Activated CD4-positive, alpha-beta T cell treated with anti-CD3 and anti-CD28 coated beads for 24 hours (primary cell): ENCODE data around the gene CDH4.
"Not testable (repeated sequence)": the region's sequence is repeated elsewhere in the genome, so short reads cannot be mapped to it uniquely, and the experiment has no call there.

ENCODE experiments used
- DNase-seq, 2 donors: peaks; one replicate each; pipeline ENCODE4 v3.0.0-alpha.2; 2020; ENCODE audit warnings: low read depth in 2 of 2

Gene CDH4

DNA sequence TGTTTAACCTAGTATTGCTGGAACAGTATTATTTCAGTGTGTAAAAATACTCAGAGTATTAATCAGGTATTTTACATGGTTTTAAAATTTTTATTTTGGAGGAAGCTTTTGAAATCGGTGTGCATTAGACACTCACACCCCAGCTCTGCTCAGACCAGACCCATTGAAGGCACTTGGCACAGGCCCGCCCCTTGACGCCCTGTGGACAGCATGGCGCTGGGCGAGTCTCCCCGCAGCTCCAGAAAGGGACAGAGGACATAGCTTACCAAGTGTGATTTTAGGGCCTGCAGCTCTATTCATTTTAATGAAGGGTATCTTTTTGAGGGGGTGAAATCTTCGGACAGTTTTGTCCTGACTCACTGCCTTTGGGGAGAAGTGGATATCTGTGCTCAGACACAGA lies 164.5 kb downstream of the CDH4 start:
- DNase-seq: no peak

DNA sequence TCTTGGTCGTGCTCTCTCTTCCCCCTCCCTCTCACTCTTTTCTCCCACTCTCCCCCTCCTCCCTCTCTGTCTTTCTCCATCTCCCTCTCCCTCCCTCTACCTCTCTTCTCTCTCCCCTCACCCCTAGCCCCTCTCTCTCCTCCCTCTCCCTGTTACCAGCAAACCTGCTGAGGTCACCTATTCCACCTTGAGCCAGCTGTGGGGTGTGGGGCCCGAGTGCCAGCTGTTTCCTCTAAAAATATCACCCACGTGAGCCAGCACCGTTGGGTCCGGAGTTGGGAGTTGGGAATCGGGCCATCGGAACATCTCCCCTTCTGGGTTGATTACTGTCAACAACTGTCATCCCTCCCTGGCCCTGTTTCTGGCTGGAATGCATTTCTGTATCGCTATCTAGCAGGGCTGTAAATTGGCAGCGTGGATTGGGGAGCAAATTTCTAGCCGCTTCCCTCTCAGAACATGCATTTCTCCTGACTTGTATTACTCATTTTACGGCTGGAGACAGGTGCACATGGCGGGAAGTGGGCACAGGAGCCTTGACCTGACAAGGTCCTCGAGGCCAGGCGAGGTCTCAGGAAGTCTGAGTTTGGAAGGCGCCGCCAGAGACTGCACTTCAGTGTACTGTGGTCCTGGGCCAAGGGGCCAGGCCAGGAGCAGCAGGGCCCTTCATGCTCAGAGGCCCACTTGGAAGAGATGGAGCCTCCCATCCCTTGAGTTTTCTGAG lies 165.3 kb downstream of the CDH4 start:
- DNase-seq: no peak

GRCh38 chr20:61419010-61419409 lies 166.9 kb downstream of the CDH4 start:
- DNase-seq: no peak

- DNase-seq: no peak
These were observed 167.4 kb downstream of the CDH4 start for GRCh38 chr20:61419501-61419900.

DNA sequence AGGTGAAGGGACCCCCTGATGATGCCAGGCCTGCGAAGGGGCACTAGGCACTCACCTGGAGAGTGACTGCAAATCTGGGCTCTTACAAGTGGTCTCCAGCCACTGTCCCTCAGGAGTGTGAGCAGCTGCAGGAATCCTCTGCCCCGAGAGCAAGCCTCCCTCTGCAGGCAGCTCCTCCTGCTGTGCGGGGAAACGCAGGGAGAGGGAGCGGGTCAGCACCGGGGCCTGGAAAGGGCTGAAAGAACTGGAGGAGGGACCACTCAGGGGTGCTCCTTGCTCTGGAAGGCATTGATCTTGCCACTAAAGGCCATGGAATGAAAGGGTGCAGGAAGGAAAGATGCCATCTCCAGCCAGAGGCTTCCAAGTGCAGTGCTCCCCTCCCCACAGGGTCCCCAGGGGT lies 168.0 kb downstream of the CDH4 start:
- no peak for DNase-seq

- DNase-seq: no peak
These were observed 168.7 kb downstream of the CDH4 start for GRCh38 chr20:61420781-61421180.

GRCh38 chr20:61422636-61423425 lies 170.8 kb downstream of the CDH4 start:
- no peak for DNase-seq

DNA sequence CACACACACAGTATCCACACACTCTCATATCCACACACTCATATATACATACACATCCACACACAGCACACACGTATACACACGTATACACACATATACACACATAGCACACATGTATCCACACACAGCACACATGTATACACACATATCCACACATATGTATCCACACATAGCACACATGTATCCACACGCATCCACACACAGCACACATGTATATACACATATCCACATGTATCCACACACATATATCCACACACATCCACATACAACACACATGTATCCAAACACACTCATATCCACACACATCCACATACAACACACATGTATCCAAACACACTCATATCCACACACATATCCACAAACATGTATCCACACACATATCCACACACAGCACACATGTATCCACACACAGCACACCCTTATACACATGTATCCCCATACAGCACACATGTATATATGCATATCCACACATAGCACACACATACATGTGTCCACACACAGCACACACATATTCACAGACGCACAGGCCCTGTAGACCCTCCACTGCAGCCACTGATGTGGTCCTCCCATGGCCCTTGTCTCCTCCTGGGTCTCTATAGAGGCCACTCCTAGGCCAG lies 172.1 kb downstream of the CDH4 start:
- no peak for DNase-seq

DNA sequence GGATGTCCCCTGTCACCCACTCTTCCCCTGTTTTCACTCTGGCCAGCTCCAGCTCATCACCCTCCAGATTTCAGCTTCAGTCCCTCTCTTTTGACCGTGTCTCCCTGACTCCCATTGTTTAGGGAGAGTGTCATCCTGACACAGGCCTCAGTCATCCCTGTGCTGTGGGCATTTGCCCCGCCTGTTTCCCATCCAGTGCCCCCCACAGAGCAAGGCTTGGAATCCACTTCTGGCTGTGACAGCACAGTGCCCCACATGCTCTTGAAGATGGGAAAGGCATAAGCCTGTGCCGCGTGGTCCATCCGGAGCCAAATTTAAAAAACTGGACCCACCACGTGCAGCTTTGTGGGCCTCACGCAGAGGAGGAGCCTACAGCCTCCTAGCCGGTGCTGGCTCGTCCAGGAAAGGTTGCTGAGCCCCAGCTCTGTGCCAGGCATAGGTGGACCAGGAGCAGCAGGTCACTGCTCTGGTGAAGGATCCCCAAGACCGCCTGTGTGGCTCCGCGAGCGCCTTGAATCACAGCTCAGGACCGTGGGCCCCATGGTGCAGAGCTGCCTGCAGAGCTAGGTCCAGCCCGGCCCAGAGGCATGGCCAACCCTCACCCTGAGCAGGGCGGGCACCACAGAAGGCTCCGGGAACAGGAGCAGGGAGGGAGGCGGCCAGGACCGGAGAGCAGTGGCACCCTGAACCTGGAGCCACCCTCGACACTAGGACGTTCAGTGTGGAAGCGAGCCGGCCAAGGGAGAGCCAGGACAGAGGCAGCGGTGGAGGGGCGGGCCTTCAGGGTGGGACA lies 172.8 kb downstream of the CDH4 start:
- DNase-seq: no peak

DNA sequence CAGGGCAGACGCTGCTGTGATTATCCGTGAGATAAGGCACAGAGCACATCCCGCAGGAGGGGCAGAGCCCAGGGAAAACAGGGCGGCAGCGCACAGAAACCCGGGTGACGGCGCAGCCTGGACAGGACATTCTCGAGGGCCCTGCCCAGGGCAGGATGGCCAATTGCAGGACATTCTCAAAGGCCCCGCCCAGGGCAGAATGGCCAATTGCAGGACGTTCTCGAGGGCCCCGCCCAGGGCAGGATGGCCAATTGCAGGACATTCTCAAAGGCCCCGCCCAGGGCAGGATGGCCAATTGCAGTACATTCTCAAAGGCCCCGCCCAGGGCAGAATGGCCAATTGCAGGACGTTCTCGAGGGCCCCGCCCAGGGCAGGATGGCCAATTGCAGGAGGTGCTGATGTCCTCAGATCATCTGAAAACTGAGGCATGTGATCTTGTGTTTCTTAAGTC lies 173.5 kb downstream of the CDH4 start:
- not testable (repeated sequence) for DNase-seq

DNA sequence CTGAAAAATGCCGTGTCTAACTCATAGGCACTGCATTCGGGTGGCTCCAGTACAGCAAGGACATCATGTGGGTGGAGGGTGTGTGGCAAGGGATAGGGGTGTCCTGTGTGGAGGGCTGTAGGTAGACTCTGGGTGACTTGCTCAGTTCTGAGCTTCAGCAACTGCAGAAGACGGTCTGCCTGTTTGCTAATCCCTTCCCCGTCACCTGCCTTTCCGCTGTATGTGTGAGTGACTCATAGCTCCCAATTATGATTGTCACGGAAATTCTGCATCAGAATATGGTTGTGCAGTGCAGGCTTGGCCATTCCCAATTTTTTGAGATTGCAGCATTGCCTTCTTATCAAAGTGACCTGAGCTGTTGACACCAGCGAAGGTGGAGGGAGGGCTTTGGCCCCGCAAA lies 174.3 kb downstream of the CDH4 start:
- DNase-seq: no peak

DNA sequence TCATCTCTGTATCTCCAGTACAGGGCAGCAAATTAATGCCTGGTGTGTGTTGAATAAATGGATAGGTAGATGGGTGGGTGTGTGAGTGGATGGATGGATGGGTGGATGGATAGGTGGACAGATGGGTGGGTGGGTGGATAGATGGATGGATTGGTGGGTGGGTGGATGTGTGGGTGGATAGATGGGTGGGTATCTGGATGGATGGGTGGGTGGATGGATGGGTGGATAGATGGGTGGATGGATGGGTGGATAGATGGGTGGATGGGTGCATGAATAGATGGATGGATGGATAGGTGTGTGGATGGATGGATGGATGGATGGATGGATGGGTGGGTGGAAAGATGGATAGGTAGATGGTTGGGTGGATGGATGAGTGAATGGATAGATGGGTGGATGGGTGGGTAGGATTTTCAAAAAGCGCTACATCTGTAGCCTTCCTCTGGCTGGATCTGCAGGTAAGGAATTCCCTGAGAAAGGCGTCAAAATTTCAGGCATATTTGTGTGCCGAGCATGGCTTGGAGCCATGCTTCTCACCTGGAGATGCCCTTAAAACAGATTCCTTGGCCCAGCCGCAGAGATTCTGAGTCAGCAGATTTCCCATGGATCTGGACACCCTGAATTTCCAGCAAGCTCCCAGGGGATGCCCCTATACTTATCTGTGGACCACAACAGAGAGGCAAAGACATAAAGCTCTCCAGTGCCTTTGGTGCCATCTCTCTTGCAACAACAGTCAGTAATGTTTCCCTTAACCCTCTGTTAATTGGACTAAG lies 177.6 kb downstream of the CDH4 start:
- no peak for DNase-seq

GRCh38 chr20:61430228-61430624 lies 178.2 kb downstream of the CDH4 start:
- no peak for DNase-seq

GRCh38 chr20:61433176-61433575 lies 181.1 kb downstream of the CDH4 start:
- no peak for DNase-seq

DNA sequence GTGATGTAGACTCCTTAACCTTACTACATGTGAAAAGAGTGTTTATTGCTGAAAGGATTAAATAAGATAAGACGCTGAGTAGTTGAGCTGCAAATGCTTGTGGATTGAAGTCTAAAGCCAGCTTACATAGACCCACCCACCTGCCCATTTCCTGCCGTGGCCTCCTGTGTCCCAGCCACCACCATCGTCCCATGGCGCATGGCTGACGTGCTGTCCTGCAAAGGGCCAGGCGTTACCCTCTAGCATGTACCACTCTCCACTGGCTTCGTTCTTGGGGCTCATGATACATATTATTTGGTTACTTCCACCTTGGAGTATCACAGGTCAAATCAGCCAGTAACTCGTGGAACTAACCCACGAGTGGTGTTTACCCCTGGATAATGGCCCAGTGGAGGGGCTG lies 181.8 kb downstream of the CDH4 start:
- DNase-seq: no peak

DNA sequence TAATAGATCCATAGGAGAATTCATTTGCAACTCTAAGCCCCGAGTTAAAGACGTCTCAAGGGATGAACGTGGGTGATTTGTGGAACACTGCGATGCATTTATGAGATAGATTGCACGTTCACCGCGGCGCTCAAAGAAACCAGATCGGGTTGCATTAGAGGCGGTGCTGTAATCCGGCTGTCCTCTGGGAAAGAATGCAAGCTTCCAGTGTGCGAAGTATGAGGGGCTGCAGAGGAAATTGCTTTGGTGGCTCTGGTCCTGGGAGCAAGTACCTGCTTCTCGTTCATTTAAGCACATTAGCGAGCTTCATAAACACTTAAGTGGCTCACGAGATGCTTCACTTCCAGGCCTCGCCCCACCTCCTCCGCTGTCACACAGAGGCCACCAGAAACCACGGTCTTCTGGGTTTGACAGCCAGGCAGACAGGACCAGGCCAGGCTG lies 182.3 kb downstream of the CDH4 start:
- DNase-seq: no peak

- no peak for DNase-seq
These were observed 183.2 kb downstream of the CDH4 start for GRCh38 chr20:61435184-61435822.

- no peak for DNase-seq
These were observed 183.8 kb downstream of the CDH4 start for GRCh38 chr20:61435823-61436220.

DNA sequence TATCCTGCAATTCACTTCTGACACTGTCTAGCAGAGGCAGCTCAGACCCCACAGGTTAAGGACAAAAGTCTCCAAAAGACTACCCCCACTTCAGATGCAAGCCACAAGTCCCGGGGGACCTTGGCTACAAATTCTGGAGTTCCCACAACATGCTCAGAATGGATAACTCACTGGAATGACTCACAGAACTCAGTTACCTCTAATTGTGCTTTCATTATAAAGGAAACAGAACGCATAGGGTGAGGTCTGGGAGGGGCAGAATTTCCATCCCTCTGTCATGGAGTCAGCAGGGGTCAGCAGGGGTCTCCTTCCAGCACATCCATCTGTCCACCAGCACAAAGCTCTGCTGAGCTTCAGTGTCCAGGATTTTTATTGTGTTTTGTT lies 184.2 kb downstream of the CDH4 start:
- no peak for DNase-seq

DNA sequence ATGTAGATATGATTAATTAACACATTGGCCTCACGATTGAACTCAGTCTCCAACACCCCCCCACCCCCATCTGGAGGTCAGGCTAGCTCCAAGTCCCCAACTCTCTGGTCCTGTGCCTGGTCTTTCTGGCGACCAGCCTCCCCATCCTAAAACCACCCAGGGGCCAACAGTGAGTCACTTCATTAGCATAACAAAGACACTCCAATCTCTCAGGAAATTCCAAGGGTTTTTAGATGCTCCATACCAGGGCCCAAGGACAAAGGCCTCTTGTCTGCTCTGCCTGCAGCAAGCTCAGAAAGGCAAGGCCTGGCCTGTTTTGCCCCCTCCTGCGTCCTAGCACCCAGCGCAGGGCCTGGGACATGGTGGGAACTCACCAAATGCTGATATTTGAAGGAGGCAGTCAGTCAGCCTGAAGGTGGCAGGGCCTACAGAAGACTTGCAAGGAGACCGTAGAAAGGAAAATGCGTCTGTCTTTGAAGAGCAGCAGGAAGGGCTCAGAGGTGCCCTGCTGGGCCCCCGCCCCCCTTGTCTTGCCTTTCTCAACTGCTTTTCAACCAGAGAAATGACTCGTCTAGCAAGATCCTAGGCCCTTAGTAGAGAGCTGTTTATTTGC lies 184.7 kb downstream of the CDH4 start:
- no peak for DNase-seq
